Posterior cingulate gyrus (tissue), 11 donors: ENCODE results near the gene UBR4.
"Not testable (repeated sequence)": the region's sequence is repeated elsewhere in the genome, so short reads cannot be mapped to it uniquely, and the experiment has no call there.

Experiments used
- DNase-seq, 10 donors: peaks; one replicate each; pipeline versions ENCODE4 v3.0.0 to v3.0.0-alpha.2; 2020 to 2021; ENCODE audit warnings: mixed read lengths in 3 of 10
- intact Hi-C: fragments of 100-400 bp; cut with DNase I; formaldehyde crosslinking; loops from one replicate; pipeline ENCODE4 v1.15.1; 2023

UBR4 gene

DNA sequence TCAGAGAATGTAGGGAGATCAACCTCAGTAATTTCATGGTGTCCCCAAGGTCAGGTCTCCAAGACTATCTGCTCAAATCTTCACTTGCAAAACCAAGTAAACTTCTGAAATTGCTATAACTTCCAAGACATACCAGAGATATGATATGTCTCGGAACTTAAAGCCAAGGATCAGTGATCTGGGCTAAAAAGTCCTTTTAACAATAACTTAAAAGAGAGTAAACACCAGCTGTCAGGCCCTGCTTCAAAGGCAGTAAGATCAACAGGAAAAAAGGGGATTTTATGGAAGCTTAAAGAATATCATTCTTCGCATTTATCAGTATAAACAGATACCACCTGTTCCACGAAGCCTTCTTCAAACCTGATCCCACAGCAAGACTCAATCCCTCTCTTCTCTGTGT lies 13.7 kb downstream of the UBR4 start:
- intact Hi-C loops: no loop called here

DNA sequence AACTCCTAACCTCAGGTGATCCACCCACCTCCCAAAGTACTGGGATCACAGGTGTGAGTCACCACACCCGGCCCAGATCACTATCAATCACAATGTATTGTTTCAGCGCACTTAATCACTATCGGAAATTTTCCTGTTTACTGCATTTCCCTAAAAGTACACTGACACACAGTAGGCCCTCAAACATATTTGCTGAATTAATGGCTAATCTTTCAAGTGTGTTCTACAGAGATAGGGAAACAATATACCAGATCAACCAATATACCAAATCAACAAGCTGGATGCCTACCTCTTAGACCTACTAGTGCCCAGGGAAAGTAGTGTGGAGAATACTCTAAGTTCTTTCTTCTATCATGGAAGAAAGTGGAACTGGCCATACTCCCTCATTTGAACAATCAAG lies 17.1 kb downstream of the UBR4 start:
- DNase-seq: no peak
- intact Hi-C loops: no loop called here

More for the DNA sequence above, 13.7 kb downstream of the UBR4 start:
- DNase-seq: no peak

DNA sequence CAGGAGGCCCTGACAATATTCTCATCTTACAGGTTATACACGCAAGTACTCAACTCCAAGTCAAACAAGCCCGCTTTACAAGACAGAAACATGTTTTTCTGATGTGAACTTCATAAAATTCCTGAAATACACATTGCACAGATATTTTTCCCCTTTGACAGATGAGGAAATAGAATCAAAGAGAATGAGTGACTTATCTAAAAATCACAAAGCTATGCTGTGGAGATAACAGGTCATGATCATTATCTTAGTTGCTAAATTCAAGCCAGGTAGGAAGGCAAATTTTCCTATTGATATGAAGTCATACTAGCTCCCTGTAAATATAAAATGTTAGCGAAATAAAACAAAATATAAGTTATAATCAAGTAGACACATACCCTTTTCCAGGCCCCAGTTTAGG lies 18.3 kb downstream of the UBR4 start:
- no peak for DNase-seq
- intact Hi-C loops: no loop called here

DNA sequence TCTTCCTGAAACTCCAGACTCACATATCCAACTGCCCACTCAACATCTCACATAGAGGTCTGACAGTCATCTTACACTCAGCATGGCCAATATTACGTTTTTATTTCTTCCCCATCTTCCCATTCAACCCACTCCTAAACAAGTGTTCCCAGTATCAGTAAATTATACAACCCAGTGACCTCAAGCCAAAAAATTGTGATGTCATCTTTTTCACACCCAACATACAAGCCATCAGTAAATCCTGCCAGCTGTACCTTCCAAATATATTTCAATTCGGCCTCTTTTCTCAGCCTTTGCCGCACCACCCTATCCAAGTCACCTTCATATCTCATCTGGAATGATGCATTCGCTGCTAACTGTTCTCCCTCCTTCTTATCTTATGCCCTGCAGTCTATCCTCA lies 19.6 kb downstream of the UBR4 start:
- intact Hi-C loops: no loop called here
- no peak for DNase-seq

DNA sequence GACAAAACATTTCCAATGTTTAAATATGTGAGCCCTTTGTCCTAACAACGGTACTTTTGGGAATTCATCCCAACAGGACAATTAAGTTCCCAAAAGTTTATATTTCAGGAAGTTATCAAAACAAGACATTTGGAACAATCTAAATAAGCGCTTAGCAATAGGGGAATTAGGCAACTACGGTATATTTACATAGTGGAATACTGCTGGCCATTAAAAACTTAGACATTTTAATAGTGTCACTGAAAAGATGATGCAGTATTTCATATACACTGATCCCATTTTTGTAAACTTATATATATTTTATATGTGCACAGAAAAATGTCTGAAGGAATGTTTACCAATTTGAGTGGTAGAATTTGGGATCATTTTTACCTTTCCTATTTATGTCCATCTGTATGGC lies 20.8 kb downstream of the UBR4 start:
- intact Hi-C loops: no loop called here
- no peak for DNase-seq

DNA sequence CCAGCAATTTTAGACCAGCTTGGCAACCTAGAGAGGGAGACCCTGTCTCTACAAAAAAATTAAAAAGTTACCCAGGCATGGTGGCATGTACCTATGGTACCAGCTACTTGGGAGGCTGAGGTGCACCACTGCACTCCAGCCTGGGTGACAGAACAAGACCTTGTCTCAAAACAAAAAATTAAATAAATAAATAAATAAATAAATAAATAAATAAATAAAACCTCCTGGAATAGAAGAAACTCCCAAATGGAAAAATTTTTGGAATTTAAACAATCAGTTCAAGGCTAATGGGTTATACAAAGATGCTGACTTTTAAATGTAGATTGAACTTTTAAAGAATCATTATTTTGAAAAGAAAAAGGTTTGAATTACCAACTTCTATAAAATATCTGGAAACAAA lies 22.2 kb downstream of the UBR4 start:
- intact Hi-C loops: no loop called here

DNA sequence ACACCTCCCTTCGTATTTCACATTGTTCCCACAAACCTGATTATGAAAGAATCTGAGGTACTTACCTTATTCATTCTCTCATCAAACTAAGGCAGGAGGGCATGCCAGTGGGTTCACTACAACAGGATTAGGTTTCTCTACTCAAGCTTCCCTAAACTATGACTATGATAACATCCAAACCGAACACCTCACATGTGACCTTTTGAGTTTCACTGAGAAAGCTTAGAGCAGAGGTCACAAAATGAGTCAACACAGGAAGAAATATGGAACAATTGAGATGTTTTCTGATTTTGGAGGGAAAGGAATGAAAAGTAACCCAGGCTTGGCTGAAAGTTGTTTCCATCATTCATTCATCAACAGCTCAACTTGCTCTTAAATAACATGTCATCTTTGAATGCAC lies 24.1 kb downstream of the UBR4 start:
- intact Hi-C loops: no loop called here
- no peak for DNase-seq

More for the DNA sequence above, 22.2 kb downstream of the UBR4 start:
- no peak for DNase-seq

DNA sequence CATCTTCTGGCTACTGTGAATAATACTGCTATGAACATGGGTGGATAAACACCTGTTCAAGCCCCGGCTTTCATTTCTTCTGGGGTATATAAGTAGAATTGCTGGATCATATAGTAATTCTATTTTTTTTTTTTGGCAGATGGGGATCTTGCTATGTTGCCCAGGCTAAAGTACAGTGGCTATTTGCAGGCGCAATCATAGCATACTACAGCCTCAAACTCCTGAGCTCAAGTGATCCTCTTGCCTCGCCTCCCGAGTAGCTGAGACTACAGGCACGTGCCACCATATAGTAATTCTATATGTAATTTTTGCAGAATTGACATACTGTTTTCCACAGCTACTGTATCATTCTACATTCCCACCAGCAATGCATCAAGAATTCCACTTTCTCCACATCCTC lies 27.8 kb downstream of the UBR4 start:
- DNase-seq: no peak
- intact Hi-C loops: no loop called here

DNA sequence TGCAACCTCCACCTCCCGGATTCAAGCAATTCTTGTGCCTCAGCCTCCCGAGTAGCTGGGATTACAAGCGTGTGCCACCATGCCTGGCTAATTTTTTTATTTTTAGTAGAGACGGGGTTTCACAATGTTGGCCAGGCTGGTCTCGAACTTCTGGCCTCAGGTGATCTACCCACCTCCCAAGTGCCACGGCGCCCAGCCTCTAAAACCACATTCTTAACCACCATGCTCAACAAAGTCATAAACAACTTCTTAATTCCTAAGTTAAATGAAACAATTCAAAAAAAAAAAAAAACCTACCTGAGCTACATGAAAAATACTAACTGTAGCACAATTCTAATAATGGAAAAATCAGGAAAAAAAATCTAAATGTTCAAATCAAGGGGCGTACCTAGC lies 29.8 kb downstream of the UBR4 start:
- intact Hi-C loops, DNase-seq: not testable (repeated sequence)

DNA sequence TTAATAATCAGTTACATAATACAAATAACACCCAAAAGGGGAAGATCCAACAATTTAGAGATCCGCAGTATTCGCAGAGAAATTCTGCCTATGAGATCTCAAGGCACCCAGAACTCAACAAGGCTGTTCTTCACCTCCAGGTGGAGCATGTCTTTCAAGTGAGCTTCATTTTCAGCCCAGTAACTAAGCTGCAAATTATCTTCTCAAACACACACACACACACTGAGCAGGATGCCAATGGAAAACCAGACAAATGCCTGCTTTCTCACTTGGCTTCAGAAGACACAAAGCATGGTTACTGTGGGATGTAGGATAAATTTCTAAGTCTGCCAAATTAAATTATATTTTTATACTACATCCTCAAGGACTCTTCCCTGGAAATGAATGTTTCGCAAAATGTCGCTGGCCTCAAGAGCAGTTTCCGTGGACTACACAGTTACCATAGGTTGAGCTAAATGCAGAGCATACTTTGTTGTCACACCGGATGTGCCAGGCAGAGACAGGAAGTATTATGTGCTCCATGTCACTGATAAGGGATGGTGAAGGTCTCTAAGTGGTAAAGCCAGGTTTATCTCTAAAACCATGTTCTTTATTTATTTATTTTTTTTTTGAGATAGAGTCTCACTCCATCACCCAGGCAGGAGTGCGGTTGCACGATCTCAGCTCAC lies 30.3 kb downstream of the UBR4 start:
- DNase-seq: peak in 2 of 10 donors; percentile 11 to 14
- intact Hi-C loops: no loop called here

DNA sequence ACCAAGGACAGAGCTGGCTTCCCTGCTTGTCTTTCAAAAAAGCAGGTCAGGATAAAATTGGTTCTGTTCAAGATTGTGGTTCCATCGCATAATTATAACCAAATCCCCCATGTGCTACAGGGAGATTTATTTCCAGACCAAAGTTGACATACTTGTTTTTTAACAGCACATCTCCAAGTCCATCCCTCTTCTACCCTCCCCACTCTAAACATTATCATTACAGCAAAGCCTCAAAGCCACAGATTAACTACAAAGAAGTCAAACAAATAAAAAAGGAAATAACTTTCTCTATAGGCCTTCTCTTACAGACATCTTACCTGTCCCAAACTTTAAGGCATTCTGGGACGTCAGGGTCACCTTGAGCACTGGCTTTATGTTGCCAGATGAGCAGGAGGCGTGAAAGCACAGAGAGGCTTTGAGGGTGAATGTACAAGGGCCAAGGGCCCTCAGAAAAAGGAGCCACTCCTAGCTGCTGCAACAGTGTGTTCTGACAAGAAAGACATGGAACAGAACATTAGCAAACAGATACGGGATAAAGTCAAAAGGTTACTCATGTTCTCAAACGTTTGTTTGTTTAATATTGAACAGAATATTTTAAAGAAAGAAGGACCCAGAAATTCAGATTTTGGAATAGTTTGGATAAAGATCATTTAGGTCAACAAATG lies 31.2 kb downstream of the UBR4 start:
- intact Hi-C loops: no loop called here
- DNase-seq: no peak

DNA sequence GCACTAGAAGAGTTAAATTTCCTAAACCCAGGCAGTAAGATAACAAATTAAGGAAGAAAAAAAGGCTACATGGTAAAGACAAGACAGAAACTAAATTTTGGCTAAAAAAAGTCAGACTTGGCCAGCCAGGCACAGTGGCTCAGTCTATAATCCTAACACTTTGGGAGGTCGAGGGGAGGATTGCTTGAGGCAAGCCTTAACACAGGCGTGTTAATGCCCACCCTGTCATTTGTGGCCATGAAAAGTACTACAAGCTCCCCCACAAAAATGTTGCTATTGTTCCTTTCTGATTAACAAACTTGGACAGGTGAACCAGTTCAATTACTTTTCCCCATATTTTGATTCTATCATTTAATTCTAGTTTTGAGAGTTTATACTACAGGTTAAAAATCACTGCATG lies 32.3 kb downstream of the UBR4 start:
- intact Hi-C loops: no loop called here
- DNase-seq: no peak

DNA sequence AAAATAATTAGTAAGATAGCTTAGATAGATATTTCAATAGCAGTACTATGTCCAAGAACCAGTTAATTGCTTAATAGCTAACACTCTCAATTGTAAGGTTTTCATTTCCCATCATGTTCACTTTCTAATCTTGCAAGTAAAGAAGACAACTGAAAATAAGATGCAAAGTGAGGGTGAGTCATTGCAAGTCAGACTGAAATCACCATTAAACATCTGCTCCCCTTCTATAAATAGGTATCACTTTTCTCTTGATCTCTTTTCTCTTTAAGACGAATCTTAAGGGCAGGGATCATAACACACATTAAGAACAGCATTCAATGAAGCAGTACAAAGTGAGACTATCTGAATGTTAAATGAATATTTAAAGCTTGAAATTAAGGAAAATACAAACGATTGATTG lies 40.4 kb downstream of the UBR4 start:
- DNase-seq: no peak
- intact Hi-C loops: no loop called here

DNA sequence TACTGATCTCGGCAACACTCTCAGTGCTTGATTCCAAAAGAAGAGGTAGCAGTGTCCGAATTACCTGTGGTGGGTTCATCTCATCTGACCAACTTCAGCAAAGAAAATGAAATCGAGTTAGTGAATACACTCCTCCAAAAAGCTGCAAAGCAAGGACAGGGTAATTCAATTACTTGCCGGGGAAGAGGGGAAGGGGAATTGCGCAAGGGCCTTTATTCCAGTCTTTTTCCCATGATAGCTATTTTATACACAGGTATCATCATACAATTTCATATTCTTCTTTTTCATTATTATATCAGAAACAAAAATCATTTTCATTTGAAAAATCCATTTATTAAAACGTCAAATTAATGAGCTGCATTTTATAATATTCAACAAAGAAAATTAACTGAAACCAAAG lies 42.9 kb downstream of the UBR4 start:
- DNase-seq: no peak
- intact Hi-C loops: no loop called here

DNA sequence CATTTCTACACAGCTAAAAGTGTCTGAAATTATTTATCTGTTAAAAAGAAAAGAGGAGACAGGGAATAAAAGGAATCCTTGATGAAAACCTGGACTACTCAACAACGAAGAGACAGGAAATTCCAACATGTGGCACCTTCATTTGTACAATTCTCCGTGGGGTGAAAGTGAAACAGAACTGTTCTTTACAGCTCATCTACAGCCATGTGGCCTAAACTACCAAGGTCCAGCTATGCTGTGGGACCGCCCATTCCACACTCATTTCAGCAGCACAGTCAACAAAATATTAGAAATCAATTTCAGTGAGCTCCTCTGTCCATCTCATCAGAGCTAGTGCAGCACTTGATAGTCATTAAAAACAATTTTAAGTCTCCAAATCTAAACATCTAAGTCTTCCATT lies 44.0 kb downstream of the UBR4 start:
- intact Hi-C loops: no loop called here
- no peak for DNase-seq

DNA sequence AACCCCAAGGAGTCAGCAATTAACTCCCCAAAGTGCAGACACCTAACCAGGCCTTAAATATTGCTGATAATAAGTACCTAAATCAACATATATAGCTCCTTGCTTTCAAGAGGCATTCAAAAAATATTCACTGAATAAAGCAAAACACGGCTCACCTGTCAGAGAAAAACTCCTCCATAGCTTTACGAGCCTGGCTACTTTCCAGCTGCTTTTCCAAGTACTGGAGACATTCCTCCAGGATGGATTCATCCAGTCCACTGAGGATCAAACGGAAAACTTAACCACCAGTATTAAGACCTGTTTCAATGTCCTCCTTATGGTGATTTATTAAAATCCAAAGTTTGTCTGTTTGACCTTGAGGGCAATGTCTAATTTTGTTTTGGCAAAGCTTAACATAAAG lies 44.6 kb downstream of the UBR4 start:
- DNase-seq: no peak
- intact Hi-C loops: no loop called here

DNA sequence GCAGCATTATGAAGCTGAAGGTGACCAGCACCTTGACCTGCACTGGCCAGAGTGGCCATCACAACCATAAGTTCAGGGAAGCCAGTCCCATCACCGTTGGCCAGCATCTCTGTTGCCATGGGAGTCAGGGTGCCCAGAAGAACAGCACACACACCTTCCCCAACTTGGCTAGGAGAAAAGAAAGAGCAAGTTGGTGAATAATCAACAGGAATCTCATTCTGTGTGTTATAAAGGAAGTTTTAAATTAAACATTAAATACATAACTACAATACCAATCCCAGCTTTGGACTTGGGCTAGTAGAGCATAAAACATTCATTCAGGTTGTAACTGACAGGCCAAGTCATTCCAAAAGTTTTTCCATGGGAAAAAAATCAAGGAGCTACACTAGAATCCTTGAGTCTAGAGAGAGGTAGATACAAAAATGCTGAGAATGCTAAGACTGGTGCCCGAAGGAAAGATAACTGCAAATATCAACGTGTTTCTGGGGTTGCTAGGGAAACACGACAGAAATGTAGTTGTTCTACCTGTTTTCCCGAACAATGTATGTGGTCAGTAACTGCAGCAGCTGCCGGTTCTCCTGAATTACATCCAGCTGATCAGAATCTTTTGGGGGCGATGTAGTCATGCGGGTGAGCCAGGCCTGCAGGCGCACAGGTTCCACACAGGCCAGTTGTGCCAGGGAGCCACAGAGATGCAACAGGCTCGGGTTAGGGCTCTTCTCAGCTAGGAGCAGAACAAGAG lies 45.6 kb downstream of the UBR4 start:
- intact Hi-C loops: no loop called here
- no peak for DNase-seq

DNA sequence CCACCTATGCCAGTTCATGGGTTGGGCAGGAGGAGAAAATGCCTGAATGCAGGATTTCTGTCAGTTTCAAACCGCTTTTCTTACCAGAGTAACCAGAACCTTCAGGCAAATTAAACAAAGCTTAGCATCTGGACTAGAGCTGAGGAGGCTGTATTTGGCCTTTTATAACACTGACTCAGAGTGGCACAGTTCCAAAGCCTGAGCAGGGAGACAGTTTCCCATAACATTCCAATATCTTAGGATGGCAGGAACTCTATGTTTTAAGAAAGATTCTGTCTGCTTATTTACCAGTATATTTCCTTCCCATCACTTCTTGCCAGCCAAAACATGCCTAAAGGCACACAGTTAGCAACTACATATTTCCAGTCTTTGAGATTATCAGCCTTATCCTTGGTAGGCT lies 46.8 kb downstream of the UBR4 start:
- peak in 1 of 10 donors; percentile 11 for DNase-seq
- intact Hi-C loops: no loop called here

DNA sequence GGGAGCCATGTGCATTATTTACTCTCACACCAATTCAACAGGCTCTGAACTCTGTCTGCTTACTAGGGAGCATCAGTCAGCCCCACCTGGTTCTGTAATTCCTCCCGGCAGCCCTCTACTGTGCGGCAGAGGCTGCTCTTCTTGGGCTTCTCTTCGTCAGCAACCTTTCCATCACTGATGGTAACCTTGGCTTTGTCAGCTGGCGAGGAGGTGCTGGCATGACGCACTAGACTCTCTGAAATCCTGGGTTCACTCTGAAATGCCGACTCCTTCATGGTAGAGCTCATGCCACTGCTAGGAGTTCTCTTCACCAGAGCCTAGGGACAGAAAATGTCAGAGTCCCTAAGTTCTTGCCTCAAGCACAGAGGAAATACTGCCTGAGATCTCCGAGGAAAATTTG lies 49.2 kb downstream of the UBR4 start:
- DNase-seq: no peak
- intact Hi-C loops: no loop called here

DNA sequence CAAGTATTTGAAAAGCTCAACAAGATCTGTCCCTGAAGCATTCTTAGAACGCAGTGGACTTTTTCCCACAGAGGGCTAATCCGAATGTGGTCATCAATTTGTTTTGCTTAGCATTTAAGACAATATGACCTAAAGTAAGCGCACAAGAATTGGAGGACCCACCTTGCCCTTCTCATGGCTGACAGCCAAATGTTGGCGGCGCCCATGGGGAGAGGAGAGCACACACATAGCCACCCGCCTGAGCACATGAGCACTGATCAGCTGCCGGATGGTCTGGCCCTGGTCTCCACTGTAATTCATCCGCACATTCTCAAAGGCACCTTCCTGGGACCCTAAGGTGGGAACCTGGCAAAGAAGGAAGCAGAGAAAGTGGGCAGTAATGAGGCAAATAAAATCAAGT lies 52.4 kb downstream of the UBR4 start:
- intact Hi-C loops: no loop called here
- peak in 1 of 10 donors; percentile 75 for DNase-seq

DNA sequence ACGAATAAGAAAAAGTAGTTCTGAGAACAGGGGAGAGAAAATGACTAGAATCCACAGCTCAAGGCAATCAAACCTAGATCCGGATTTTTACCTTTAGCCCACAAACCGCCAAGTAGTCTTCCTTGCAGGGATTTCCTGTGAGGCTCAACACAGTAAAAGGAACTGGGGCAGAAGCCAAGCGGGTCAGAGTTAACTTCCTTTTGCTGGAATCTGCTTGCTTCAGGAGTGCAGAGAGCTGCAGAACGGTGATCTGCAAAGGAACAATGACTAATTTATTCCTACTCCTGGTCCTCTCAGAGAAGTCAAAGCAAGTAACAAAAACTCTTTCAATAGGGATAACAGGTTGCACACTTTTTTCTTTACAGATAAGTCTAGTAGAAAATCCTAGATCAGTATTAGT lies 53.4 kb downstream of the UBR4 start:
- DNase-seq: peak in 1 of 10 donors; percentile 17
- intact Hi-C loops: no loop called here

DNA sequence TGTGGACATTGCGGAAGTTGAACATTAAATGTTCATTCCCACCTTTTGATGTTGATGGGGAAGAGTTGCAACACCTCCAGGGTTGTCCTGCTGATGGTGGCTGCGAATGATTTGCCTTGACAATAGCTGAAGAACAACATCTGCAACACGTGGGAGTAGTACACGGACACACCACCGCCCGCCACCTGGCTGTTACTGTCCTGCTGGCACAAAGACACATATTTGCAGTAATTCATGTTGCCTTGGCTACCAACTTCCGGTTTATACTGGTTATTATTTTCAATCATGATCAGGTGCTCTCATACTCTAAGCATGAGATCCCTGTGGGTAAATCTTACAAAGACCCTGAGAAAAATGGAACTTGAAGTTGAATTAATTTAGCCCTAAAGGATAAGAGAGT lies 55.2 kb downstream of the UBR4 start:
- DNase-seq: peak in 1 of 10 donors; percentile 85
- intact Hi-C loops: no loop called here
